Activated CD4-positive, alpha-beta T cell treated with anti-CD3 and anti-CD28 coated beads, Interleukin-2, amount 50 U/mL, for 24 hours (primary cell): ENCODE results near the gene SEC14L1.

Experiments
- DNase-seq, 2 donors: peaks; one replicate each; pipeline ENCODE4 v3.0.0-alpha.2; 2020; ENCODE audit warnings: low read depth in 1 of 2, low spot score in 1 of 2

SEC14L1 gene

GRCh38 chr17:77115947-77116346, 24.8 kb upstream of the SEC14L1 start:
- DNase-seq, result no peak

GRCh38 chr17:77116371-77116860, 24.4 kb upstream of the SEC14L1 start:
- DNase-seq, result no peak

- no peak for DNase-seq
Measured at GRCh38 chr17:77117415-77117814, 23.4 kb upstream of the SEC14L1 start.

GRCh38 chr17:77118251-77118928, 22.4 kb upstream of the SEC14L1 start:
- DNase-seq, result no peak

DNA sequence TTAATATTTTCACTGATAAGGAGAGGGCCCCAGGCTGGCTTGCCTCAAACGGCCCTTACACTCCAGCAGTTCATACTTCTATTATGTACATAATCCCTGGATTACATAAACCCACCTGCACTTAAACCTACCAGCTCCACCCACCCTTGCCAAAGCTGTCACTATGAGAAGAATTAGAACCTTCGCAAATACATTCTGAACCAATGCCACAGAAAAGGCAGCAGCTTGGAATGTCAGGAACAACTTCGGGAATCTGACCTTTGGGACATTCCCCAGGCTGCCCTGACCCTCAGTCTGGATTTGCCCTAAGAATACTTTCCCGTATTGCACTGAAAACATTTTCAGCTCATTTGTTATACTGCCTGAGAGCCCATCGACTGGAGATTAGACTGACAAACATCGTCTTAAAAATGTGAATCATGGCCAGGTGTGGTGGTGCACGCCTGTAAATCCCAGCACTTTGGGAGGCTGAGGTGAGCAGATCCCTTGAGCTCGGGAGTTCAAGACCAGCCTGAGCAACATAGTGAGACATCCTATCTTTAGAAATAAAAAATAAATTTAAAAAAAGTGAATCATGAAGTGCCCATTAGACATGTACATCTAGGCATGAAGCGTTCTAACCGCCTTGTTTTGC, 21.0 kb upstream of the SEC14L1 start:
- no peak for DNase-seq

DNA sequence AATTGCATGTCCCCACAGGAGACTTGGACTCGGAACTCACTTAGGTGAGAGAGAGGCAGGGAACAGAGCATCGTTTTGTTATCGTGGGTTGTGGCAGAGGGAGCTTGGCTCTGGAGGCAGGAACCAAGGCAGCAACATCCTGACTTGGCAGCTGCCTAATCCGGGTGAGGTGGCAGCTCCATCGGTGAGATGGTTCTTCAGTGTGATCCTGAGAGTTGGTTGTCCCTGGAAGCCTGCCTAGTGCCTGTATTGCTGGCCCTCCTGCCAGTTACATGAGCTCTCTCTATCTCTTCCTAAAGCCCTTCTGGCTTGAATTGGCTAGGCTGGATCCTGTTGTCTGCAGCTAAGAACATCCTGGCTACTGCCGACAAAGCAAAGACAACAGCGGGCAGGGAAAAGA, 19.9 kb upstream of the SEC14L1 start:
- DNase-seq, result no peak

GRCh38 chr17:77124192-77124889, 16.4 kb upstream of the SEC14L1 start:
- DNase-seq, result no peak

DNA sequence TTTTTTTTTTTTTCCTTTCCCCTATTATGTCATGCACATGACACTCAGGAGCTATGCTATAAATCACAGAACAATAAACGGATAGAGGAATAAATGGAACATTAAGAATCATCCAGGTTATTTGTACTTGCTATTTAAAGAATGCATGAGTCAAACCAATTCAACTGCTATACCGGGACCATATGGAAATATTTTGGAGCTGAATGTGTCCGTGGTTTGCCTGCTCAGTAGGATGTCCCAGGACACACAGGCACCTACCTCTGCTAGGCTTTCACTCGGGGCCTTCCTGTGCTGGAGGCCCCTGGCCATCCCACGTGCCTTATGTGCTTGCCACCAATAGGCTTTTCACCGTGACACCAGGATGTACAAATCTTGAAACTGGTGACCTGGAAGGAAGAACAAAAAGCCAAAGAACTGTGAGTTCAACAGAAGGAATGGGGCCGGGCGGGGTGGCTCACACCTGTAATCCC, 15.3 kb upstream of the SEC14L1 start:
- DNase-seq, result no peak

DNA sequence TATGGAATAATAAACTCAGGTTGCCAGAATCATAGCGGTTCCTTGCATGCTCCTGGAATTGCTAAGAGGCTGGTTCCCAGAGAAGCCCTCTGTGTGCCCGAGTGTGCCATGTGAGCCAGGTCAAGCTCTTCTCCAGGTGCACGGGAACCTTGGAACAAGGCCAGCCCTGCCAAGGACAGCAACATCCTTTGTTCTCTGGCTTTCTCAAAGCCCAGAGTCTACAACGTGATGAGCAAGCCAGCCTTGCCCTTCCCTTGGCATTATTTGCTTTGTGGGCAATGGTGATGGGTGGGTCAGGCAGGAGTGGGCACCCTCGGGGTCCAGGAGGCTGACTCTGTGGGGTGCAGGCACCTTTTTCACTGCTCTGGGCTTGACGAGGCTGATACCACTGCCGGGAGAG, 14.2 kb upstream of the SEC14L1 start:
- DNase-seq, result no peak

- DNase-seq, result peak; percentile 18 to 53
Measured at GRCh38 chr17:77127735-77128361, 12.9 kb upstream of the SEC14L1 start.

- DNase-seq, result no peak
Measured at GRCh38 chr17:77128896-77129567, 11.7 kb upstream of the SEC14L1 start.

DNA sequence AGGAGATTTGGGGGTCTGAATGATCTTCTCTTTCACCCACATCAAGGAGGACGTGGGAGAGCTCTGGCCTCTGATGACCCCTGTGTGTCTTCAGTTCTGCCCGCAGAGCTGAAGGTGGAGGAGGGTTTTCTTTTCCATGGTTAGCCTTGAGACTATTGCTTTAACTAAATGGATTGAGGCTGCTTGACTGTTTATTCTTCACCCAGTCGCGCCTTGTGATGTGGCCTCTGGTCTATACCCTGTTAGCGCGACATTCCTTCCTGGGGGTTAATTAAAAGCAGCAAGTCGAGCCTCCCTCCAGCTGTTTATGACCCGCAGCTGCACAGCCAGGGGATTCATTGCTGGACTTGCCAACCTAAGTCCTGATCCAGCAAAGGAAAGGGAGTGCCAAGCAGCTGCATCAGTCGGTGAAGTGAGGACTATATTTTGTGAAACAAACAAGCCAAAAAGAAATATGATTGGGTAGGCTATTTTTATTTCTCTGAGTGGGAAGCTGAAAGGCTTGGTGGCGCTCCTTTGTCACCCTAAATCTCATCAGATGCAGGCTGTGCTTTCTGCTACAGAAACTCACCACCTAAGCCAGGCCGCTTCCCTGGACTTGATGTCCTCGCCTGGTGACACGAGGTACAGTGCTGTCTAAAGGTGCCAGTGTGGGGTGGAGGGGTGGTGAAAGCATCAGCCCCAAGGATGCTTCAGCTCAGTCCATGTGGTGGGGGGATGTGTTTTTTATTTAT, 11.0 kb upstream of the SEC14L1 start:
- DNase-seq, result no peak

- DNase-seq, result no peak
Measured at GRCh38 chr17:77130525-77130924, 10.2 kb upstream of the SEC14L1 start.

GRCh38 chr17:77131904-77132303, 8.9 kb upstream of the SEC14L1 start:
- no peak for DNase-seq

DNA sequence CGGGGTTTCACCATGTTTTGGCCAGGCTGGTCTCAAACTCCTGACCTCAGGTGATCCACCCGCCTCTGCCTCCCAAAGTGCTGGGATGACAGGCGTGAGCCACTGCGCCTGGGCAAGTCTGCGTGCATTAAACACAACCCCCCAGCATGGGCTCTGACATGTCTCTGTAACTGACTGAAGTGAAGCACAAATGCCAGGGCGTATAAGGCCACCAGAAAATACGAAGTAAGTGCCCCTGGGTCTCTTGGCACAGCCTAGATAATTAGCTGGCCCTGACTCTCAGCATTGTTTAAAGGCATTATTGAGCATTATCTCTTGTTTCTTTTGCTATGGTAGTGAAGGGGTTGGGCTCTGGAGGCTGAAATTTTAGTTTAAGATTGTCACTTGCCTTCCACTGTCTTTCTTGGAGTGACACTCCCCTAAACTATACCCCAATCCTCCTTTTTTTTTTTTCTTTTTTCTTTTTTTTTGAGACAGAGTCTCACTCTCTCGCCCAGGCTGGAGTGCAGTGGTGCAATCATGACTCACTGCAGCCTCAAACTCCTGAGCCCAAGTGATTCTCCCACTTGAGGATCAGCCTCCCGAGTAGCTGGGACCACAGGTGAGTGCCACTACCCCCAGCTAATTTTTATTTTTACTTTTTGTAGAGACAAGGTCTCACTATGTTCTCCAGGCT, 8.2 kb upstream of the SEC14L1 start:
- no peak for DNase-seq

GRCh38 chr17:77133087-77133638, 7.6 kb upstream of the SEC14L1 start:
- no peak for DNase-seq

- DNase-seq, result no peak
Measured at GRCh38 chr17:77136420-77136767, 4.4 kb upstream of the SEC14L1 start.

DNA sequence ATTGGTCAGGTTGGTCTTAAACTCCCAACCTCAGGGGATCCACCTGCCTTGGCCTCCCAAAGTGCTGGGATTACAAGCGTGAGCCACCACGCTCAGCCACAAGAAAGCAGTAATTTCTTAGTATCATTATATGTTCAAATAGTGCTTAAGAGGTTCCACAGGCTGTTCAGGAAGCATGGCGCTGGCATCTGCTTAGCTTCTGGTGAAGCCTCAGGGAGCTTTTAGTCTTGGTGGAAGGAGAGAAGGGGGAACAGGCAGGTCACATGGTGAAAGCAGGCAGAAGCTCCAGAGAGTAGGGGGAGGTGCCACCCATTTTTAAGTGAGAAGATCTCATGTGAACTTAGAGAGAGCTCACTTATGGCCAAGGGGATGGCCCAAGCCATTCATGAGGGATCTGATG, 3.7 kb upstream of the SEC14L1 start:
- DNase-seq, result no peak

GRCh38 chr17:77137886-77138285, 2.9 kb upstream of the SEC14L1 start:
- DNase-seq, result peak in 1 of 2 donors; percentile 22
